ENCODE results near the gene TMEM248. TPM values are rescaled to one million over a fixed set of nuclear protein-coding genes. Genes with fewer than 3 reads are reported as not detected.

The TMEM248 gene
- total and polyA plus RNA-seq, 2 experiments from 2014 or later, result 53.0 to 55.7 TPM

DNA sequence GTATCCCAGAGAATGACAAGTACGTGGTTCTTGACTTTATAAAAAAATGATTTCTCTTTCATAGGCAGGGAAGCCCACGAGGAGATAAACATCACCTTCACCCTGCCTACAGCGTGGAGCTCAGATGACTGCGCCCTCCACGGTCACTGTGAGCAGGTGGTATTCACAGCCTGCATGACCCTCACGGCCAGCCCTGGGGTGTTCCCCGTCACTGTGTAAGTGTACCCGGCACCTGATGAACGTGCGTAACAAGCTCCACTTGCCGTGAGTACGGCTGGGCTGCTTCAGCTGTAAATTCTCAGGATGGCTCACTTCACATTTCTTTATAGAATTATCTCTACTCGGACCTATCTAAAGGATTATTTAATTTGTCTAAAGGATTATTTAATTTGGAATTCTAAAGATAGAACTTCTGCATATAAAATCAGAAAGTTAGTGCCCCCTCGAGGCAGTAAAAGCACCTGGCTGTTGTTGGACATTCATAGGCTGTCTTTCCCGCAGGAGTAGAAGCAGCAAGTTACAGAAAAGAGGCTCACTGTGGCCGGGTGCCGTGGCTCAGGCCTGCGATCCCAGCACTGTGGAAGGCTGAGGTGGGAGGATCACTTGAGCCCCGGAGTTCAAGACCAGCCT lies 27.6 kb downstream of the TMEM248 start:
- Histone ChIP-seq H3K9me3 (ENCODE audit: low read depth) (no peaks in the 10 kb centered on the region), H3K36me3 (peaks cover 43% of the 10 kb centered on the region)
- no peak for DNase-seq (ENCODE audit: low read depth in 1 of 2, low spot score in 1 of 2)

DNA sequence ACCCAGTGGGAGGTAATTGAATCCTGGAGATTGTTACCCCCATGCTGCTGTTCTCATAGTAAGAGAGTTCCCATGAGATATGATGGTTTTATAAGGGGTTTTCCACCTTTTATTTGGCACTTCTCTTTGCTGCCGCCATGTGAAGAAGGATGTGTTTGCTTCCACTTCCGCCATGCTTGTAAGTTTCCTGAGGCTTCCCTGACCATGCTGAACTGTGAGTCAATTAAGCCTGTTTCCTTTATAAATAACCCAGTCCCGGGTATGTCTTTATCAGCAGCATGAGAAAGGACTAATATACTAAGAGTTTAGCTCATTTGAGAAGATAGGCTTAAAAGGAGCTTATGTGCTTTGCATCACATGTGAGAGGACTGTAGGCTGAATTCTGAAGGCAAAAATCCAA lies 29.3 kb downstream of the TMEM248 start:
- no peak overlapping the region for H3K4me3 ChIP-seq
- no peaks in the 10 kb centered on the region for H3K9me3 ChIP-seq (ENCODE audit: low read depth)
- no peak overlapping the region for H3K27ac ChIP-seq
- H3K36me3 ChIP-seq, result peaks cover 47% of the 10 kb centered on the region
- TF ChIP-seq, protein P1, sequence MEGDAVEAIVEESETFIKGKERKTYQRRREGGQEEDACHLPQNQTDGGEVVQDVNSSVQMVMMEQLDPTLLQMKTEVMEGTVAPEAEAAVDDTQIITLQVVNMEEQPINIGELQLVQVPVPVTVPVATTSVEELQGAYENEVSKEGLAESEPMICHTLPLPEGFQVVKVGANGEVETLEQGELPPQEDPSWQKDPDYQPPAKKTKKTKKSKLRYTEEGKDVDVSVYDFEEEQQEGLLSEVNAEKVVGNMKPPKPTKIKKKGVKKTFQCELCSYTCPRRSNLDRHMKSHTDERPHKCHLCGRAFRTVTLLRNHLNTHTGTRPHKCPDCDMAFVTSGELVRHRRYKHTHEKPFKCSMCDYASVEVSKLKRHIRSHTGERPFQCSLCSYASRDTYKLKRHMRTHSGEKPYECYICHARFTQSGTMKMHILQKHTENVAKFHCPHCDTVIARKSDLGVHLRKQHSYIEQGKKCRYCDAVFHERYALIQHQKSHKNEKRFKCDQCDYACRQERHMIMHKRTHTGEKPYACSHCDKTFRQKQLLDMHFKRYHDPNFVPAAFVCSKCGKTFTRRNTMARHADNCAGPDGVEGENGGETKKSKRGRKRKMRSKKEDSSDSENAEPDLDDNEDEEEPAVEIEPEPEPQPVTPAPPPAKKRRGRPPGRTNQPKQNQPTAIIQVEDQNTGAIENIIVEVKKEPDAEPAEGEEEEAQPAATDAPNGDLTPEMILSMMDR (IDR thresholded peaks at IDR 0.05; ENCODE audit: low read depth, low read length), result no peak
- DNase-seq (ENCODE audit: low read depth in 1 of 2, low spot score in 1 of 2), result no peak
- no peaks in the 10 kb centered on the region for H3K27me3 ChIP-seq
- H3K4me1 ChIP-seq (ENCODE audit: low read depth), result no peaks in the 10 kb centered on the region

More for the DNA sequence above, 27.6 kb downstream of the TMEM248 start:
- Histone ChIP-seq H3K27me3 (no peaks in the 10 kb centered on the region), H3K27ac (no peak overlapping the region), H3K4me3 (no peak overlapping the region), H3K4me1 (ENCODE audit: low read depth) (no peaks in the 10 kb centered on the region)
- TF ChIP-seq, protein P1 (IDR thresholded peaks at IDR 0.05; ENCODE audit: low read depth, low read length), result no peak

DNA sequence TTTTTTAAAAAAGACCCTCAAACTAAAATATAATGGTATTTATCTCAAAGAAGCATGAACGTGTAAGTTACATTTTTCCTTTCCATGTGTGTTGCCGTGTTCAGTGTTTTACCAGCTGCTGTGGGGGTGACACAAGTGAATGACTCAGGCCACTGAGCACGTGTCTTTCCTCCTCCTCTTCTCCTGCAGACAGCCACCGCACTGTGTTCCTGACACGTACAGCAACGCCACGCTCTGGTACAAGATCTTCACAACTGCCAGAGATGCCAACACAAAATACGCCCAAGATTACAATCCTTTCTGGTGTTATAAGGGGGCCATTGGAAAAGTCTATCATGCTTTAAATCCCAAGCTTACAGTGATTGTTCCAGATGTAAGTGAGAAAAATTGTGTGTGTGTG lies 29.7 kb downstream of the TMEM248 start:
- DNase-seq (ENCODE audit: low read depth in 1 of 2, low spot score in 1 of 2), result peak in 1 of 2 donors; percentile 12
- no peak overlapping the region for H3K4me3 ChIP-seq
- no peaks in the 10 kb centered on the region for H3K4me1 ChIP-seq (ENCODE audit: low read depth)
- no peak overlapping the region for H3K27ac ChIP-seq
- TF ChIP-seq, protein P1 (IDR thresholded peaks at IDR 0.05; ENCODE audit: low read depth, low read length), result no peak
- H3K36me3 ChIP-seq, result peaks cover 47% of the 10 kb centered on the region
- H3K9me3 ChIP-seq (ENCODE audit: low read depth), result no peaks in the 10 kb centered on the region
- no peaks in the 10 kb centered on the region for H3K27me3 ChIP-seq

DNA sequence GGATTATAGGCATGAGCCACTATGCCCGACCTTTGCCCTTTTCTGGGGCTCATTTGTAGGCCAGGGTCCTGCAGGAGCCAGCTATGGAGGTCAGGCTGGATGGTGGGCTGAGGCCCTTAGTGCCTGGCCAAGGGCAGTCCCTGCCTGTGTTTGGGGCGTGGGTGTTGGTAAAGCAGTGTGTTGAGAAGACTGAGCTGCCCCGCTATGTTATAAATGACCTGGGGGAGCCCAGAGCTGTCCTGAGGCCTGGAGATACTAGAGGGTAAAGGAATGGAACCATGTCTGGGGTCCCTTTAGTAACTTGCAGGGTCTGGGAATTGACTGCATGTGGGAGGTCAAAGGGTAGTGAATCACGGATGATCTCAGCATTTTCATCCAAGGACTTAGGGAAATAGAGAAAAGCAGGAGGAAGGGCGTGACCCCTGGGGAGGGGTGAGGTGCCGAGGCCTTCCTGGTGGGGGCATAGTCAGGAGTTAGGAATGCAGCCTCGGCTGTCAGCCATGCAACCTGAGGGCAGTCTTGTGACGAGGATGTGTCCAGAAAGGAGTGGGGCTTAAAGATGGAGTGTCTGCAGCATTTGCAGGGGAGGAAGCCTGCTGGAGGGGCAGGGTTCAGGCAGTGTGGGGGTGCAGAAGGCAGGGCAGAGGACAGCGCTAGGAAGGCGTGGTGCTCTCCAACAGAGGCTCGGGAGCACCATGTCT lies 31.5 kb downstream of the TMEM248 start:
- DNase-seq (ENCODE audit: low read depth in 1 of 2, low spot score in 1 of 2), result peak in 1 of 2 donors; percentile 49
- TF ChIP-seq, protein P1 (IDR thresholded peaks at IDR 0.05; ENCODE audit: low read depth, low read length), result no peak
- peaks cover 7% of the 10 kb centered on the region for H3K4me1 ChIP-seq (ENCODE audit: low read depth)
- no peak overlapping the region for H3K27ac ChIP-seq
- peaks cover 54% of the 10 kb centered on the region for H3K36me3 ChIP-seq
- H3K9me3 ChIP-seq (ENCODE audit: low read depth), result no peaks in the 10 kb centered on the region
- H3K27me3 ChIP-seq, result no peaks in the 10 kb centered on the region
- H3K4me3 ChIP-seq, result no peak overlapping the region

DNA sequence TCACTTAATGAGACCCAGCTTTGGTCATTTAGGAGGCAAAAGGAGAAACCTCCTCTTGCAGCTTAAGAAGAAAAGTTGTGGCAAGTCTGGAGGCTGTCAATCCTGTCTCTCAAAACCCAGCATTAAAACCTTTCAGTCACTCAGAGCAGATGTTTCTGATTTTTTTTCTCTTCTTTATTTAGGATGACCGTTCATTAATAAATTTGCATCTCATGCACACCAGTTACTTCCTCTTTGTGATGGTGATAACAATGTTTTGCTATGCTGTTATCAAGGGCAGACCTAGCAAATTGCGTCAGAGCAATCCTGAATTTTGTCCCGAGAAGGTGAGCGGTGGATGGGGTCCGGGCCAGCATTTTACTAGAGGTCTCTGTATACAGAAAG lies 32.0 kb downstream of the TMEM248 start:
- Histone ChIP-seq H3K27me3 (no peaks in the 10 kb centered on the region), H3K4me1 (ENCODE audit: low read depth) (peaks cover 9% of the 10 kb centered on the region), H3K4me3 (no peak overlapping the region), H3K9me3 (ENCODE audit: low read depth) (no peaks in the 10 kb centered on the region), H3K36me3 (peaks cover 52% of the 10 kb centered on the region), H3K27ac (no peak overlapping the region)
- TF ChIP-seq, protein P1 (IDR thresholded peaks at IDR 0.05; ENCODE audit: low read depth, low read length), result no peak
- no peak for DNase-seq (ENCODE audit: low read depth in 1 of 2, low spot score in 1 of 2)
